ENCODE measurements around the gene OTP. TPM values are rescaled to one million over a fixed set of nuclear protein-coding genes. Genes with fewer than 3 reads are reported as not detected.

The OTP gene
- total and polyA plus RNA-seq, 2 donors (not counting 1 experiment from before 2014, with no cell fraction given) = 0.03 TPM; not detected in 1

- H3K4me1 ChIP-seq (ENCODE audit: control insufficient read depth in 2 of 2, insufficient read depth in 2 of 2, low read length in 2 of 2) = peaks cover 33 to 51% of the 10 kb centered on the region in 2 donors
- peaks cover 7% of the 10 kb centered on the region for H3K9me3 Mint-ChIP-seq (ENCODE audit: insufficient read depth)
- no peak for ATAC-seq (ENCODE audit: low read depth)
- no peaks in the 10 kb centered on the region for H3K79me2 ChIP-seq (ENCODE audit: control insufficient read depth, insufficient read depth, low read length)
- TF ChIP-seq EZH2 (IDR thresholded peaks at IDR 0.05; ENCODE audit: borderline replicate concordance, insufficient read depth, low read depth, low read length, poor library complexity, severe bottlenecking) (no peak), CTCF (IDR thresholded peaks at IDR 0.05) (no peak)
- 22% methylated on average over 9 of the region's 33 CpGs for WGBS (ENCODE audit: insufficient coverage)
- H3K27ac Mint-ChIP-seq = peak overlapping the region; percentile 63
- no peak overlapping the region for H3K27ac ChIP-seq (ENCODE audit: low read length in 2 of 2)
- POLR2A ChIA-PET = no interaction called here
- peak overlapping the region in 2 of 5 experiments; percentile 1 to 2 for H3K4me3 ChIP-seq (ENCODE audit: control extremely low read depth in 1 of 5, extremely low read depth in 1 of 5, insufficient read depth in 1 of 5, low read depth in 2 of 5, low read length in 4 of 5)
- H3K4me2 ChIP-seq (replicated peaks; ENCODE audit: low read depth, low read length, poor library complexity, severe bottlenecking) = peak overlapping the region; percentile 83
- H3K4me1 Mint-ChIP-seq = peaks cover 20% of the 10 kb centered on the region
- H3K4me3 Mint-ChIP-seq = peak overlapping the region; percentile 82
- intact Hi-C loops (cut with micrococcal nuclease) = loop anchor here (2.0 to 10.0 kb wide), 4 partner anchors 14 to 620 kb away; no protein-coding TSS in a partner anchor
- H3K36me3 ChIP-seq (replicated peaks in 1 of 2; ENCODE audit: control extremely low read depth in 1 of 2, control insufficient read depth in 1 of 2, extremely low read depth in 1 of 2, insufficient read depth in 2 of 2, low read length in 1 of 2) = no peaks in the 10 kb centered on the region
- peak overlapping the region; percentile 58 for H2AFZ ChIP-seq (ENCODE audit: insufficient read depth, low read depth, low read length, poor library complexity, severe bottlenecking)
- H3K27me3 Mint-ChIP-seq = peaks cover 90% of the 10 kb centered on the region
- DNase-seq = peak; percentile 41
- CTCF ChIA-PET = no interaction called here
- peak overlapping the region; percentile 48 for H3K9ac ChIP-seq (ENCODE audit: low read length)
- no peaks in the 10 kb centered on the region for H4K20me1 ChIP-seq (ENCODE audit: control insufficient read depth, insufficient read depth, low read length, poor library complexity, severe bottlenecking)
- peaks cover 0 to 46% (median 22%) of the 10 kb centered on the region in 3 donors for H3K9me3 ChIP-seq (ENCODE audit: control extremely low read depth in 1 of 3, control insufficient read depth in 2 of 3, insufficient read depth in 1 of 3, low read length in 2 of 3)
- H3K27me3 ChIP-seq (replicated peaks in 1 of 4; ENCODE audit: control extremely low read depth in 1 of 4, control insufficient read depth in 3 of 4, insufficient read depth in 4 of 4, low read length in 3 of 4) = peaks cover 2 to 87% (median 74%) of the 10 kb centered on the region in 4 experiments
Measured at GRCh38 chr5:77644371-77645157, 6.1 kb upstream of the OTP start.
